Upper lobe of left lung (tissue), 6 donors: ENCODE results near the gene KCNIP3. TPM values are rescaled to one million over a fixed set of nuclear protein-coding genes. Genes with fewer than 3 reads are reported as not detected.

Experiments used
- ATAC-seq, 2 donors: fragments of 200-7000 bp; cut with Tn5 transposase; one replicate each; pipeline ENCODE4 v1.9.1; 2022; ENCODE audit warnings: mild to moderate bottlenecking in 2 of 2, moderate library complexity in 2 of 2; ENCODE audit not compliant: low FRiP score in 2 of 2
- DNase-seq, 2 donors: peaks; one replicate each; pipeline ENCODE4 v3.0.0-alpha.2; 2019 to 2020
- H3K27ac ChIP-seq, 4 donors: fragments of 200-600 bp; sonication (generic); one replicate each; pipeline ENCODE4 v1.5.1; 2016 to 2019
- H3K27me3 ChIP-seq, 4 donors: fragments of 200-600 bp; sonication (generic); one replicate each; pipeline ENCODE4 v1.5.1; 2017 to 2019
- H3K36me3 ChIP-seq, 4 donors: fragments of 200-600 bp; sonication (generic); one replicate each; pipeline ENCODE4 v1.5.1; 2016 to 2019
- H3K4me1 ChIP-seq, 4 donors: fragments of 200-600 bp; sonication (generic); one replicate each; pipeline ENCODE4 v1.5.1; 2018 to 2019
- H3K4me3 ChIP-seq, 4 donors: fragments of 200-600 bp; sonication (generic); one replicate each; pipeline ENCODE4 v1.5.1; 2017 to 2019; ENCODE audit warnings: mild to moderate bottlenecking in 2 of 4, moderate library complexity in 1 of 4
- H3K9me3 ChIP-seq, 4 donors: fragments of 200-600 bp; sonication (generic); one replicate each; pipeline ENCODE4 v1.5.1; 2018 to 2019
- CTCF ChIP-seq, 6 experiments: fragments of 450-650 bp in 4 of 6; fragments of 200-600 bp in 2 of 6; sonication (generic) in 2 of 6; IDR thresholded peaks; one replicate each; pipeline ENCODE4 v1.5.1; 2016 to 2019; ENCODE audit warnings: antibody characterized with exemption in 6 of 6
- EP300 ChIP-seq, 4 donors: sonication (generic); formaldehyde crosslinking; IDR thresholded peaks; one replicate each; pipeline ENCODE4 v1.5.1; 2017; ENCODE audit warnings: antibody characterized with exemption in 4 of 4, control low read depth in 2 of 4
- POLR2A ChIP-seq, 4 donors: fragments of 450-650 bp; IDR thresholded peaks; one replicate each; pipeline ENCODE4 v1.5.1; 2016 to 2017; ENCODE audit warnings: antibody characterized with exemption in 4 of 4, mild to moderate bottlenecking in 2 of 4
- POLR2AphosphoS5 ChIP-seq, 2 donors: sonication (generic); formaldehyde crosslinking; IDR thresholded peaks; one replicate each; pipeline ENCODE4 v1.5.1; 2017; ENCODE audit warnings: antibody characterized with exemption in 2 of 2
- WGBS, 2 donors: methylation state at CpG; one replicate each; pipeline ENCODE4 v1.1.5; 2017 to 2018; 5-methylcytosine and 5-hydroxymethylcytosine counted together
- total RNA-seq, 6 donors: library from RNA; depleted of rRNA in 4 of 6; stranded (reverse); fragments of >200 nt in 4 of 6; gene quantifications; one replicate each; pipeline versions ENCODE4 v1.1.0 to v1.2.1, GENCODE V29; 2016 to 2021
- donor health status: DM: no; HTN: no; CAD: no; lungs with moderate emphysema.
- donor health status: DM: no; HTN: yes; CAD: no; lungs with severe emphysema.

KCNIP3 gene
- total RNA-seq, 6 donors from 2014 or later, result 1.0 to 5.9 (median 2.5) TPM

- no peaks in the 10 kb centered on the region for H3K36me3 ChIP-seq
- H3K27me3 ChIP-seq, result no peaks in the 10 kb centered on the region
- DNase-seq (no peak), ATAC-seq (no peak)
- H3K27ac ChIP-seq, result no peak overlapping the region
- 67 to 71% methylated on average over 7 to 8 of the region's 8 CpGs for WGBS, 2 donors
- H3K4me1 ChIP-seq, result no peaks in the 10 kb centered on the region
- H3K4me3 ChIP-seq, result no peak overlapping the region
- H3K9me3 ChIP-seq, result no peaks in the 10 kb centered on the region
- TF ChIP-seq POLR2AphosphoS5 (IDR thresholded peaks at IDR 0.05), result no peak
- no peak for TF ChIP-seq EP300 (IDR thresholded peaks at IDR 0.05)
- no peak for TF ChIP-seq POLR2A (IDR thresholded peaks at IDR 0.05)
- TF ChIP-seq CTCF (IDR thresholded peaks at IDR 0.05), result no peak
Measured at GRCh38 chr2:95316466-95317122, 19.4 kb downstream of the KCNIP3 start.

GRCh38 chr2:95317123-95317500 lies 20.0 kb downstream of the KCNIP3 start:
- H3K4me1 ChIP-seq, result no peaks in the 10 kb centered on the region
- H3K27me3 ChIP-seq, result no peaks in the 10 kb centered on the region
- peak in 1 of 2 donors; percentile 73 for DNase-seq
- no peak for TF ChIP-seq POLR2AphosphoS5 (IDR thresholded peaks at IDR 0.05)
- TF ChIP-seq EP300 (IDR thresholded peaks at IDR 0.05), result no peak
- TF ChIP-seq CTCF (IDR thresholded peaks at IDR 0.05), result no peak
- no peak for TF ChIP-seq POLR2A (IDR thresholded peaks at IDR 0.05)
- H3K4me3 ChIP-seq, result no peak overlapping the region
- no peak for ATAC-seq
- no peaks in the 10 kb centered on the region for H3K36me3 ChIP-seq
- WGBS, 2 donors, result 48 to 54% methylated on average over 4 of the region's 6 CpGs
- no peaks in the 10 kb centered on the region for H3K9me3 ChIP-seq
- no peak overlapping the region for H3K27ac ChIP-seq

GRCh38 chr2:95317665-95318425 lies 20.7 kb downstream of the KCNIP3 start:
- DNase-seq (peak in 1 of 2 donors; percentile 48), ATAC-seq (no peak)
- Histone ChIP-seq H3K4me3 (no peak overlapping the region), H3K4me1 (no peaks in the 10 kb centered on the region), H3K27ac (no peak overlapping the region), H3K36me3 (no peaks in the 10 kb centered on the region), H3K27me3 (no peaks in the 10 kb centered on the region), H3K9me3 (no peaks in the 10 kb centered on the region)
- TF ChIP-seq EP300 (IDR thresholded peaks at IDR 0.05), result no peak
- TF ChIP-seq CTCF (IDR thresholded peaks at IDR 0.05), result no peak
- TF ChIP-seq POLR2A (IDR thresholded peaks at IDR 0.05), result no peak
- TF ChIP-seq POLR2AphosphoS5 (IDR thresholded peaks at IDR 0.05), result no peak
- 88 to 91% methylated on average over 11 to 12 of the region's 12 CpGs for WGBS, 2 donors

- 81 to 85% methylated on average over 11 to 13 of the region's 13 CpGs for WGBS, 2 donors
- peak in 1 of 2 donors; percentile 46 for DNase-seq
- Histone ChIP-seq H3K27ac (no peak overlapping the region), H3K36me3 (no peaks in the 10 kb centered on the region), H3K27me3 (no peaks in the 10 kb centered on the region), H3K4me1 (no peaks in the 10 kb centered on the region), H3K9me3 (no peaks in the 10 kb centered on the region), H3K4me3 (no peak overlapping the region)
- TF ChIP-seq POLR2AphosphoS5 (IDR thresholded peaks at IDR 0.05) (no peak), EP300 (IDR thresholded peaks at IDR 0.05) (no peak), CTCF (IDR thresholded peaks at IDR 0.05) (no peak), POLR2A (IDR thresholded peaks at IDR 0.05) (no peak)
- no peak for ATAC-seq
Measured at GRCh38 chr2:95318431-95319220, 21.5 kb downstream of the KCNIP3 start.
